GM18520 (cell line): ENCODE data around the gene OCEL1.

ENCODE experiments used
- ATAC-seq: cut with Tn5 transposase; IDR thresholded peaks from one replicate; pipeline ENCODE4 v1.9.1; 2021; ENCODE audit not compliant: unreplicated experiment

Gene OCEL1

GRCh38 chr19:17237747-17238706 lies 12.0 kb downstream of the OCEL1 start:
- no peak for ATAC-seq

GRCh38 chr19:17240062-17240752 lies 14.2 kb downstream of the OCEL1 start:
- ATAC-seq: no peak

- no peak for ATAC-seq
These were observed 14.9 kb downstream of the OCEL1 start for GRCh38 chr19:17240826-17241399.

- ATAC-seq: no peak
These were observed 16.6 kb downstream of the OCEL1 start for GRCh38 chr19:17242431-17243208.

- no peak for ATAC-seq
These were observed 17.3 kb downstream of the OCEL1 start for GRCh38 chr19:17243211-17243829.

GRCh38 chr19:17243830-17244617 lies 18.0 kb downstream of the OCEL1 start:
- ATAC-seq: no peak

GRCh38 chr19:17244618-17245534 lies 18.9 kb downstream of the OCEL1 start:
- ATAC-seq: no peak

GRCh38 chr19:17245535-17245984 lies 19.5 kb downstream of the OCEL1 start, which contains the start of gene NR2F6:
Gene NR2F6, minus strand, starts transcription at chr19:17245919. Its CDS starts 699 bp downstream, at chr19:17245220.
- ATAC-seq: no peak

GRCh38 chr19:17246681-17247425 lies 20.8 kb downstream of the OCEL1 start:
- no peak for ATAC-seq

- no peak for ATAC-seq
These were observed 22.2 kb downstream of the OCEL1 start for GRCh38 chr19:17248011-17248776.

GRCh38 chr19:17249887-17250548 lies 24.0 kb downstream of the OCEL1 start:
- ATAC-seq: no peak

- ATAC-seq: no peak
These were observed 28.6 kb downstream of the OCEL1 start for GRCh38 chr19:17254636-17255035.

- ATAC-seq: no peak
These were observed 29.2 kb downstream of the OCEL1 start for GRCh38 chr19:17255150-17255621.

- ATAC-seq: no peak
These were observed 30.1 kb downstream of the OCEL1 start for GRCh38 chr19:17256130-17256529.

GRCh38 chr19:17259118-17259780 lies 33.2 kb downstream of the OCEL1 start:
- ATAC-seq: no peak

GRCh38 chr19:17259934-17260333 lies 33.9 kb downstream of the OCEL1 start:
- no peak for ATAC-seq
